GM18502 (cell line): ENCODE measurements around the gene NOP53.
A peak's percentile ranks its signal among the peaks of the same experiment; 100 is the strongest.
"Not testable (repeated sequence)": the region's sequence is repeated elsewhere in the genome, so short reads cannot be mapped to it uniquely, and the experiment has no call there.

Source experiments
- ATAC-seq: cut with Tn5 transposase; IDR thresholded peaks from one replicate; pipeline ENCODE4 v1.9.1; 2021; ENCODE audit warnings: mild to moderate bottlenecking; ENCODE audit not compliant: unreplicated experiment, poor library complexity

NOP53 gene

GRCh38 chr19:47745010-47745901 is at the start of gene NOP53:
Gene NOP53 (plus strand): TSS chr19:47745546. CDS start chr19:47745560, 14 bp downstream.
- peak; percentile 69 for ATAC-seq

DNA sequence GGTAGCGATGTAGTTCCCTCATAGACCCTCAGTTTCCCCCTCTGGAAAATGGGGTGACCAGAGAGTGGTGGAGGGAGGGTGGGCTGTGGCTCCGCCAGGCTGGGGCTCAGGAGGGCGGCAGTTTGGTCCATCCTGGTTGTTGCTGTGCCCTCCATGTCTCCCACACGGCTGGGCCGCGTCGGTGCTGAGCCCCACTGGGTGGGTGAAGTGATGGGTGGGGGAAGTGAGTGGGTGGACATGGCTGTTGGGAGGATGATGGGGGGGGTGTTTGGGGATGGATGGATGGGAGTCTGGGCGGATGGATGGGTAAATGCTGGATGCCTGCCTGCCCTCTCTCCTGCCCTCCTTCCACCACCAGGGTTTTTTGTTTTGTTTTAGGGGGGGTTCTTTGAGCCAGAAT is 48.7 kb upstream of the NOP53 start:
- no peak for ATAC-seq

DNA sequence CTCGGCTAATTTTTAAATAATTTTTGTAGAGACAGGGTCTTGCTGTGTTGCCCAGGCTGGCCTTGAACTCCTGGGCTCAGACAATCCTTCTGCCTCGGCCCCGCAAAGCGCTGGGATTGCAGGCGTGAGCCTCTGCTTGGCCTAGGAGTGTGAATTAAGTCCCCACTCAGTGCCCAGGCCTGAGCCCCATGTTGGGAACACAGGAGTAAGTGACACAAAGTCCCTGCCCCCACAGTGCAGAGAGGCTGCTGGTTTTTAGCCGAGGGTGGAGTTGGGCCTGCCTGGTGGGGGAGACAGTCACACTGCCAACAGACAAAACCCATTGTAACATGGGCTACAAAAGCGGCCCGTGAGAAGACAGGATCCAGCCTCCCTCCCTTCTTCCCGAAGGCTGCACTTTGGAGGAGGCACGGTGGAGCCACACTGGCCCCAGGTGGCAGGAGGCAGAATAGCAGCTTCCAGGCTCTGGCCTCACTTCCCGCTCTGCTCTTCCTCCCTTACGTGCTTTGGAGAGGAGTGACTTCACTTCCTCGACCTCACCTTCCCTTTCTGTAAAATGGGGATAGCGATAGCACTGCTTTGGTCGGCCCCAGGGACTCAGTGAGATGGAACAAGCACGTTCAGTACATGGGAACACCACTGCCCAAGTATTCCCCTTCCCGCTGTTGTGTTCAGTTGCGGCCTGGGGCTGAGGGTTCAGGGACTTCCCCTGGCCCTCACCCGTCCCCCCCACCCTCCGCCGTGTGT is 47.3 kb upstream of the NOP53 start:
- no peak for ATAC-seq

GRCh38 chr19:47698631-47699359 is 46.6 kb upstream of the NOP53 start:
- no peak for ATAC-seq

GRCh38 chr19:47699360-47699917 is 45.9 kb upstream of the NOP53 start:
- ATAC-seq, result no peak

GRCh38 chr19:47700934-47701716 is 44.2 kb upstream of the NOP53 start:
- ATAC-seq, result no peak

DNA sequence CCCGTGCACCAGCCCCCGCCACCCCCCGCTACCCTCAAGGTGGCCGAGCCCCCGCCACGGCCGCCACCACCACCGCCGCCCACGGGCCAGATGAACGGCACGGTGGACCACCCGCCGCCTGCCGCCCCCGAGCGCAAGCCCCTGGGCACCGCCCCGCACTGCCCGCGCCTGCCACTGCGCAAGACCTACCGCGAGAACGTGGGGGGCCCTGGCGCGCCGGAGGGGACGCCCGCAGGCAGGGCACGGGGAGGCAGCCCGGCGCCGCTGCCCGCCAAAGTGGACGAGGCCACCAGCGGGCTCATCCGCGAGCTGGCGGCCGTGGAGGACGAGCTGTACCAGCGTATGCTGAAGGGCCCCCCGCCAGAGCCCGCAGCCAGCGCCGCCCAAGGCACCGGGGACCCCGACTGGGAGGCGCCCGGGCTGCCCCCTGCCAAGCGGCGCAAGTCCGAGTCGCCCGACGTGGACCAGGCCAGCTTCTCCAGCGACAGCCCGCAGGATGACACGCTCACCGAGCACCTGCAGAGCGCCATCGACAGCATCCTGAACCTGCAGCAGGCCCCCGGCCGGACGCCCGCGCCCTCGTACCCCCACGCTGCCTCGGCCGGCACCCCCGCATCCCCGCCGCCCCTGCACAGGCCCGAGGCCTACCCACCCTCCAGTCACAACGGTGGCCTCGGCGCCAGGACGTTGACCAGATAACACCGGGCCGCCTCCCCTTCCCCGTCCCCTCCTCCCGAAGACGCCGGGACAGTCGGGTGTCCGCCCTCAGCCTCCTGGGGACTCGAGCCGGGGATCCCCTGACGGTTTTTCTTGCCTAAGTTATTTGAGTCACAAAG is 43.4 kb upstream of the NOP53 start:
- ATAC-seq, result no peak

DNA sequence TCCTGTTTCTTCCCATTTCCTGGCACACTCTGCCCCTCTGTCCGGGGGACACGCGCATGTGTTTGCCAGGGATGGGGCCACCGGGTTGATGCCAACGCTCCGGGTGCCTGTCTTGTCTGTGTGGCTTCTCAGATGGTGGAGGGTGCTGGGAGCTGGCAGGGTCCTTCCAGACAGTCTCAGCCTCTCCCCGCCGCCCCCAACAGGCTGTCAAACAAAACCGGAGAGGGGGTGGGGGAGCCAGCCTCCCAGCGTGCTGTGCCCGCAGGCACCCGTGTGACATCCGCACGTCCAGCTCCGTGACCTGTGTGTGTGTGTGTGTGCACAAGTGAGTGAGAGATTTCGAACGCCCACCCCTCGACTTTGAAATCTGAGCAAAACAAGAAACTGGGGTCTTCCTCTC is 42.7 kb upstream of the NOP53 start:
- no peak for ATAC-seq

- no peak for ATAC-seq
These were observed 42.0 kb upstream of the NOP53 start for GRCh38 chr19:47703301-47703700.

GRCh38 chr19:47704024-47704423 is 41.3 kb upstream of the NOP53 start:
- no peak for ATAC-seq

GRCh38 chr19:47704656-47705055 is 40.7 kb upstream of the NOP53 start:
- no peak for ATAC-seq

DNA sequence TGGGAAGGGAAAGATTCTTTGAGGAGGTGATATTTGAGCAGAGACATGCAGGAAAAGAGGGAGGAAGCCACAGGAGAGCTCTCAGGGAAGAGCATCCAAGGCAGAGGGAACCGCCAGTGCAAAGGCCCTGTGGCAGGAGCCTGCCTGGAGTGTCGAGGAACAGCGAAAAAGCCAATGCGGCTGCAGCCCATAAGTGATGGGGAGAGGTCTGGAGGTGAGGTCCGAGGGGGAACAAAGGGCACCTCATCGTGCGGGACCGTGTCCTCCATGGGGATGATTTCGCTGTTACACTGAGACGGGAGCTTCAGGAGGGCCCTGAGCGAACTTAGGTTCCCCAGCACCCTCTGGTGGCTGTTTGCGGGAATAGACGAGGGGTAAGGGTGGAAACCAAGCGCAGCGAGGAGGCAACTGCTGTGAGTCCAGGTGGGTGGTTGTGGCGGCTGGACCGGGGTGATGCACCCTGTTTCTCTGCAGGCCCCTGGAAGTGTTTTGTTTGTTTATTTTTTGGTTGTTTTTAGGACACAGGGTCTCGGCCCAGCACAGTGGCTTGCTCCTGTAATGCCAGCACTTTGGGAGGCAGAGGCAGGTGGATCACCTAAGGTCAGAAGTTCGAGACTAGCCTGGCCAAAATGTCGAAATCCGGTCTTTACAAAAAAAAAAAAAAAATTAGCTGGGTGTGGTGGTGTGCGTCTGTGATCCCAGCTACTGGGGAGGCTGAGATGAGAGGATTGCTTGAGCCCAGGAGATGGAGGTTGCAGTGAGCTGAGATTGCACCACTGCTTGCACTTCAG is 38.0 kb upstream of the NOP53 start:
- no peak for ATAC-seq

DNA sequence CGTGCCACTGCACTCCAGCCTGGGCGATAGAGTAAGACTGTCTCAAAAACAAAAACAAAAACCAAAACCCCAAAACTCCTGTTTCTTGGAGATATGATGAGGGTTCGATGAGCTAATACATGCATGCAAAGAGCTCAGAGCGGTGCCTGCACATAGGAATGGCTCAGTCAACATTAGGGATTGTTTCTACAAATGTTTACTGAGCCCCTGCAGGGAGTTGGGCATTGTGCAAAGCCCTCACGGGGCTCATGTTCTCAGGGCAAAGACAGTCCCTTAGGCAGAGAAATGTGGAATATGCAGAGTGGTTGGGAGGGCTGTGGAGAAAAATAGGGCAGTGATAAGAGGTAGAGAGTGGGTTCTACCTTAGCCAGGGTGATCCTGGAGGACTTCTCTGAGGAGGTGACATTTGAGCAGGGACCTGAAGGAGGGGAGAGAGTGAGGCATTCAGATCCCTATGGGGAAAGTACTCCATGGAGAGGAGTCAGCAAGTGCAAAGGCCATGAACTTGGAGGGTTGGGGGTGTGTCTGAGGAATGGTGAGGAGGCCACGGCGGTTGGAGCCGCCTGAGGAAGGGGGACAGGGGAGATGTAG is 33.6 kb upstream of the NOP53 start:
- no peak for ATAC-seq

DNA sequence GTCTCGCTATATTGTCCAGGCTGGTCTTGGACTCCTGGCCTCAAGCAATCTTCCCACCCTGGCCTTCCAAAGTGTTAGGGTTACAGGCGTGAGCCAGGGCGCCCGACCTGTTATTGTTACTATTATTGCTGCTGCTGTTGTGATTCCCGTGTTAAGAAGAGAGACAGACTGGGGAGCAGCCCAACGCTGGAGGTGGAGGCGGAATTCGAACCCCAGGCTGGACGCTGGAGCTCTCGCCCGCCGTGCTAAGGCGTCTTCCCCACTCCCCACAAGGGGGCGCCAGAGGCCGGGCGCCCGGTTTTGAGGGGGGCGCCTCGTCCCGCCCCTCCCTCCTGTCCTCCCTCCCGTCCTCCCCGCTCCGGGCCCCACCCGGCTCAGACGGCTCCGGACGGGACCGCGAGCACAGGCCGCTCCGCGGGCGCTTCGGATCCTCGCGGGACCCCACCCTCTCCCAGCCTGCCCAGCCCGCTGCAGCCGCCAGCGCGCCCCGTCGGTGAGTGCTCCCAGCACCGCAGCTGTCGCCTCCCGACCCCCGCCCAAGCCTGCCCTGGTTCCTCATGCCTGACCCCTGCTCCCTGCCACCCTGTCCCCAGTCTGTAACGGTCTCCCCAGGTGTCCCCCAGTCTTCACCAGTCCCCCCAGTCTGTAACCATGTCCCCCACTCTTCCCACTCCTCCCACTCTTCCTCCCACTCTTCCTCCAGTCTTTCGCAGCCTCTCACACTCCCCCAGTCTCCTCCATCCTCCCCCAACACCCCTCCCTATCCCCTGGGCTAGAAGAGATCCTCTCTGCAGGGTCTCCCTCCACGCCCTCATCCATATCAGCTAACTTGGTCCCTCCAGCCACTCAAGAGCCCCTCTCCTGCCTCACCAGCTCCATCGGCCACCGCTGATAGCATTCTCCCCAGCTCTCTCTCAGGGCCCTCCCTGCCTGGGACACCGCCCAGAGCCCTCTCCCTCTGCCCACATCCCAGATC is 32.0 kb upstream of the NOP53 start, which contains the start of gene EHD2:
Gene EHD2, plus strand, starts transcription at position 377 of the 976 bp plus-strand sequence. CDS start 3,191 bp downstream, outside the sequence.
- ATAC-seq, result no peak

- no peak for ATAC-seq
These were observed 31.0 kb upstream of the NOP53 start for GRCh38 chr19:47714339-47714738.

DNA sequence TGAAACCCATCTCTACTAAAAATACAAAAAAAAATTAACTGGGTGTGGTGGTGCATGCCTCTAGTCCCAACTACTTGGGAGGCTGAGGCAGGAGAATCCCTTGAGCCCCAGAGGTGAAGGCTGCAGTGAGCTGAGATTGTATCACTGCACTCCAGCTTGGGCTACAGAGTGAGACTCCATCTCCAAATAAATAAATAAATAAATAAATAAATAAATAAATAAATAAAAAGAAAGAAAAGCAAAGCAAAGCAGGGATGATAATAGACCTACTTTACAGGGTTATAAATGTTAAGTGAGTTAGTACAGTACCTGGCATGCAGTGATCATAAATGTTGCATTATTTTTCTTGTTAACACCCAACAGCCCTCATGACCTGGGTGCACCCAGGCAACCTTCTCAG is 30.5 kb upstream of the NOP53 start:
- ATAC-seq, result not testable (repeated sequence)
